GM12891 (cell line): Measurements from ENCODE around the gene AAR2.

Experiments
- POLR2A ChIP-seq: IDR thresholded peaks from 2 replicates; pipeline ENCODE4 v1.6.1; 2011; ENCODE audit warnings: low read depth, low read length, control low read depth
- POLR2AphosphoS5 ChIP-seq: IDR thresholded peaks from 2 replicates; pipeline ENCODE4 v1.6.1; 2011; ENCODE audit warnings: low read depth, low read length, control low read depth
- SPI1 ChIP-seq: IDR thresholded peaks from 2 replicates; pipeline ENCODE4 v1.6.1; 2011; ENCODE audit warnings: low read depth, low read length, control low read depth

DNA sequence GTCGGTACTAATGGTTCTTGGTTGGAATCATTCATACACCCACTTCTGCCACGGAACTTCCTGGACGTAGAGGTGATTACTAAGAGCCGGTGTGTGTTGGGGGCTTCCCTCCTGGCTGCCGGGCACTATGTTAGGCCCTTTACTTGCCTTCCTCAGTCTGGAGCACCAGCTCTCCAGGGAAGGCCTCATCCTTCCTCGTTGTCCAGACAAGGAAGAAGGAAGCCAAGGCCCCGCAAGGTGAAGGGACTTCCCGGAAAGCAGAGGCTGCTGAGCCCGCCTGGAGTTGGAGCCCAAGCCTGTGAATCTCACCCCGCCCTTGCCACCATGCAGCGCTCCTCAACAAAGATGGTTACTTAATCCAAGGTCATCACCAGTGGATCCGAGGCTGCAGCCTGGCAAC lies 26.2 kb downstream of the AAR2 start:
- TF ChIP-seq POLR2AphosphoS5, result no peak
- TF ChIP-seq SPI1, result no peak
- no peak for TF ChIP-seq POLR2A
